ENCODE data around the gene DIAPH2.

DIAPH2 gene

GRCh38 chrX:97119474-97120109, 434.9 kb downstream of the DIAPH2 start:
- no peak overlapping the region for H3K27ac ChIP-seq (ENCODE audit: low read depth, low read length)
- H3K27me3 ChIP-seq (ENCODE audit: control insufficient read depth in 1 of 2, insufficient read depth in 2 of 2, low read length in 2 of 2) = no peaks in the 10 kb centered on the region
- no peak overlapping the region for H3K4me3 ChIP-seq (ENCODE audit: low read depth in 1 of 2, low read length in 2 of 2)
- H3K36me3 ChIP-seq (ENCODE audit: insufficient read depth, low read length) = no peaks in the 10 kb centered on the region
- no peak overlapping the region for H3K9ac ChIP-seq (ENCODE audit: low read length)
- H3K4me1 ChIP-seq (ENCODE audit: insufficient read depth, low read length) = no peaks in the 10 kb centered on the region
- no peaks in the 10 kb centered on the region for H3K9me3 ChIP-seq (ENCODE audit: low read length)

GRCh38 chrX:97123001-97123400, 438.4 kb downstream of the DIAPH2 start:
- H3K27ac ChIP-seq (ENCODE audit: low read depth, low read length) = no peak overlapping the region
- H3K36me3 ChIP-seq (ENCODE audit: insufficient read depth, low read length) = no peaks in the 10 kb centered on the region
- H3K4me3 ChIP-seq (ENCODE audit: low read depth in 1 of 2, low read length in 2 of 2) = no peak overlapping the region
- H3K27me3 ChIP-seq (ENCODE audit: control insufficient read depth in 1 of 2, insufficient read depth in 2 of 2, low read length in 2 of 2) = no peaks in the 10 kb centered on the region
- no peaks in the 10 kb centered on the region for H3K9me3 ChIP-seq (ENCODE audit: low read length)
- H3K4me1 ChIP-seq (ENCODE audit: insufficient read depth, low read length) = no peaks in the 10 kb centered on the region
- no peak overlapping the region for H3K9ac ChIP-seq (ENCODE audit: low read length)

- H3K4me1 ChIP-seq (ENCODE audit: insufficient read depth, low read length) = no peaks in the 10 kb centered on the region
Measured at GRCh38 chrX:97126020-97126419, 441.4 kb downstream of the DIAPH2 start.

GRCh38 chrX:97132664-97133415, 448.2 kb downstream of the DIAPH2 start:
- H3K27ac ChIP-seq (ENCODE audit: low read depth, low read length) = no peak overlapping the region
- H3K4me3 ChIP-seq (ENCODE audit: low read depth in 1 of 2, low read length in 2 of 2) = no peak overlapping the region
- no peak overlapping the region for H3K9ac ChIP-seq (ENCODE audit: low read length)
- no peaks in the 10 kb centered on the region for H3K27me3 ChIP-seq (ENCODE audit: control insufficient read depth in 1 of 2, insufficient read depth in 2 of 2, low read length in 2 of 2)
- H3K9me3 ChIP-seq (ENCODE audit: low read length) = no peaks in the 10 kb centered on the region
- H3K4me1 ChIP-seq (ENCODE audit: insufficient read depth, low read length) = no peaks in the 10 kb centered on the region
- H3K36me3 ChIP-seq (ENCODE audit: insufficient read depth, low read length) = no peaks in the 10 kb centered on the region

More at GRCh38 chrX:97126020-97126419, 441.4 kb downstream of the DIAPH2 start:
- Histone ChIP-seq H3K4me3 (ENCODE audit: low read depth in 1 of 2, low read length in 2 of 2) (no peak overlapping the region), H3K27ac (ENCODE audit: low read depth, low read length) (no peak overlapping the region), H3K9ac (ENCODE audit: low read length) (no peak overlapping the region), H3K9me3 (ENCODE audit: low read length) (no peaks in the 10 kb centered on the region), H3K27me3 (ENCODE audit: control insufficient read depth in 1 of 2, insufficient read depth in 2 of 2, low read length in 2 of 2) (no peaks in the 10 kb centered on the region), H3K36me3 (ENCODE audit: insufficient read depth, low read length) (no peaks in the 10 kb centered on the region)

GRCh38 chrX:97145934-97146333, 461.3 kb downstream of the DIAPH2 start:
- Histone ChIP-seq H3K36me3 (ENCODE audit: insufficient read depth, low read length) (no peaks in the 10 kb centered on the region), H3K9me3 (ENCODE audit: low read length) (no peaks in the 10 kb centered on the region), H3K9ac (ENCODE audit: low read length) (no peak overlapping the region), H3K4me1 (ENCODE audit: insufficient read depth, low read length) (no peaks in the 10 kb centered on the region), H3K27me3 (ENCODE audit: control insufficient read depth in 1 of 2, insufficient read depth in 2 of 2, low read length in 2 of 2) (no peaks in the 10 kb centered on the region), H3K4me3 (ENCODE audit: low read depth in 1 of 2, low read length in 2 of 2) (no peak overlapping the region), H3K27ac (ENCODE audit: low read depth, low read length) (no peak overlapping the region)

GRCh38 chrX:97155816-97156215, 471.2 kb downstream of the DIAPH2 start:
- no peak overlapping the region for H3K4me3 ChIP-seq (ENCODE audit: low read depth in 1 of 2, low read length in 2 of 2)
- H3K36me3 ChIP-seq (ENCODE audit: insufficient read depth, low read length) = no peaks in the 10 kb centered on the region
- no peak overlapping the region for H3K9ac ChIP-seq (ENCODE audit: low read length)
- H3K27me3 ChIP-seq (ENCODE audit: control insufficient read depth in 1 of 2, insufficient read depth in 2 of 2, low read length in 2 of 2) = no peaks in the 10 kb centered on the region
- H3K27ac ChIP-seq (ENCODE audit: low read depth, low read length) = no peak overlapping the region
- H3K9me3 ChIP-seq (ENCODE audit: low read length) = no peaks in the 10 kb centered on the region
- H3K4me1 ChIP-seq (ENCODE audit: insufficient read depth, low read length) = no peaks in the 10 kb centered on the region

GRCh38 chrX:97158269-97158668, 473.6 kb downstream of the DIAPH2 start:
- Histone ChIP-seq H3K4me3 (ENCODE audit: low read depth in 1 of 2, low read length in 2 of 2) (no peak overlapping the region), H3K9ac (ENCODE audit: low read length) (no peak overlapping the region), H3K4me1 (ENCODE audit: insufficient read depth, low read length) (no peaks in the 10 kb centered on the region), H3K36me3 (ENCODE audit: insufficient read depth, low read length) (no peaks in the 10 kb centered on the region), H3K27ac (ENCODE audit: low read depth, low read length) (no peak overlapping the region), H3K9me3 (ENCODE audit: low read length) (no peaks in the 10 kb centered on the region), H3K27me3 (ENCODE audit: control insufficient read depth in 1 of 2, insufficient read depth in 2 of 2, low read length in 2 of 2) (no peaks in the 10 kb centered on the region)

- no peak overlapping the region for H3K9ac ChIP-seq (ENCODE audit: low read length)
- no peaks in the 10 kb centered on the region for H3K36me3 ChIP-seq (ENCODE audit: insufficient read depth, low read length)
- H3K9me3 ChIP-seq (ENCODE audit: low read length) = no peaks in the 10 kb centered on the region
- no peaks in the 10 kb centered on the region for H3K4me1 ChIP-seq (ENCODE audit: insufficient read depth, low read length)
- H3K27me3 ChIP-seq (ENCODE audit: control insufficient read depth in 1 of 2, insufficient read depth in 2 of 2, low read length in 2 of 2) = no peaks in the 10 kb centered on the region
- no peak overlapping the region for H3K27ac ChIP-seq (ENCODE audit: low read depth, low read length)
- no peak overlapping the region for H3K4me3 ChIP-seq (ENCODE audit: low read depth in 1 of 2, low read length in 2 of 2)
Measured at GRCh38 chrX:97159916-97160800, 475.5 kb downstream of the DIAPH2 start.

- Histone ChIP-seq H3K27me3 (ENCODE audit: control insufficient read depth in 1 of 2, insufficient read depth in 2 of 2, low read length in 2 of 2) (no peaks in the 10 kb centered on the region), H3K9me3 (ENCODE audit: low read length) (no peaks in the 10 kb centered on the region), H3K4me3 (ENCODE audit: low read depth in 1 of 2, low read length in 2 of 2) (no peak overlapping the region), H3K36me3 (ENCODE audit: insufficient read depth, low read length) (no peaks in the 10 kb centered on the region), H3K27ac (ENCODE audit: low read depth, low read length) (no peak overlapping the region), H3K4me1 (ENCODE audit: insufficient read depth, low read length) (no peaks in the 10 kb centered on the region), H3K9ac (ENCODE audit: low read length) (no peak overlapping the region)
Measured at GRCh38 chrX:97167333-97167732, 482.7 kb downstream of the DIAPH2 start.

- H3K4me1 ChIP-seq (ENCODE audit: insufficient read depth, low read length) = no peaks in the 10 kb centered on the region
- no peak overlapping the region for H3K9ac ChIP-seq (ENCODE audit: low read length)
- H3K9me3 ChIP-seq (ENCODE audit: low read length) = no peaks in the 10 kb centered on the region
- H3K4me3 ChIP-seq (ENCODE audit: low read depth in 1 of 2, low read length in 2 of 2) = no peak overlapping the region
- no peak overlapping the region for H3K27ac ChIP-seq (ENCODE audit: low read depth, low read length)
- H3K27me3 ChIP-seq (ENCODE audit: control insufficient read depth in 1 of 2, insufficient read depth in 2 of 2, low read length in 2 of 2) = no peaks in the 10 kb centered on the region
- no peaks in the 10 kb centered on the region for H3K36me3 ChIP-seq (ENCODE audit: insufficient read depth, low read length)
Measured at GRCh38 chrX:97168646-97169045, 484.0 kb downstream of the DIAPH2 start.

- Histone ChIP-seq H3K27me3 (ENCODE audit: control insufficient read depth in 1 of 2, insufficient read depth in 2 of 2, low read length in 2 of 2) (no peaks in the 10 kb centered on the region), H3K4me1 (ENCODE audit: insufficient read depth, low read length) (no peaks in the 10 kb centered on the region), H3K9me3 (ENCODE audit: low read length) (no peaks in the 10 kb centered on the region), H3K36me3 (ENCODE audit: insufficient read depth, low read length) (no peaks in the 10 kb centered on the region), H3K27ac (ENCODE audit: low read depth, low read length) (no peak overlapping the region), H3K4me3 (ENCODE audit: low read depth in 1 of 2, low read length in 2 of 2) (no peak overlapping the region), H3K9ac (ENCODE audit: low read length) (no peak overlapping the region)
Measured at GRCh38 chrX:97175147-97175546, 490.5 kb downstream of the DIAPH2 start.
